GM23248 (cell line): ENCODE measurements around the gene TMX1. TPM values are rescaled to one million over a fixed set of nuclear protein-coding genes. Genes with fewer than 3 reads are reported as not detected.

Source experiments
- DNase-seq: peaks from one replicate; pipeline ENCODE4 v3.0.0-alpha.2; 2015
- H2AFZ ChIP-seq: fragments of 200-600 bp; sonication (generic); 2 replicates; pipeline ENCODE4 v1.6.1; 2016; ENCODE audit warnings: antibody characterized with exemption
- H3F3A ChIP-seq: fragments of 200-600 bp; sonication (generic); 2 replicates; pipeline ENCODE4 v1.6.1; 2016; ENCODE audit warnings: mild to moderate bottlenecking, antibody characterized with exemption, mixed run types; ENCODE audit not compliant: insufficient read depth
- H3K27ac ChIP-seq: fragments of 200-600 bp; sonication (generic); 2 replicates; pipeline ENCODE4 v1.5.1; 2016; ENCODE audit warnings: mild to moderate bottlenecking
- H3K27me3 ChIP-seq: fragments of 200-600 bp; sonication (generic); replicated peaks from 2 replicates; pipeline ENCODE4 v1.6.1; 2016; ENCODE audit warnings: mild to moderate bottlenecking; ENCODE audit not compliant: insufficient read depth
- H3K36me3 ChIP-seq: fragments of 200-600 bp; sonication (generic); 2 replicates; pipeline ENCODE4 v1.6.1; 2016; ENCODE audit warnings: low read depth, mild to moderate bottlenecking
- H3K4me1 ChIP-seq: fragments of 200-600 bp; sonication (generic); 2 replicates; pipeline ENCODE4 v1.6.1; 2016; ENCODE audit warnings: mild to moderate bottlenecking; ENCODE audit not compliant: insufficient read depth
- H3K4me2 ChIP-seq: fragments of 200-600 bp; sonication (generic); one replicate; pipeline ENCODE4 v1.6.1; 2016; ENCODE audit warnings: mild to moderate bottlenecking; ENCODE audit not compliant: unreplicated experiment
- H3K4me3 ChIP-seq: fragments of 200-600 bp; sonication (generic); 2 replicates; pipeline ENCODE4 v1.5.1; 2016; ENCODE audit warnings: mild to moderate bottlenecking
- H3K79me2 ChIP-seq: fragments of 200-600 bp; sonication (generic); 2 replicates; pipeline ENCODE4 v1.6.1; 2016; ENCODE audit warnings: mild to moderate bottlenecking; ENCODE audit not compliant: insufficient read depth
- H3K9ac ChIP-seq: fragments of 200-600 bp; sonication (generic); 2 replicates; pipeline ENCODE4 v1.6.1; 2016; ENCODE audit warnings: mild to moderate bottlenecking
- H3K9me2 ChIP-seq: fragments of 200-600 bp; sonication (generic); 2 replicates; pipeline ENCODE4 v1.6.1; 2016; ENCODE audit warnings: mixed run types, mild to moderate bottlenecking, moderate library complexity; ENCODE audit not compliant: insufficient read depth
- H3K9me3 ChIP-seq: fragments of 200-600 bp; sonication (generic); one replicate; pipeline ENCODE4 v1.6.1; 2017; ENCODE audit warnings: low read depth
- H4K20me1 ChIP-seq: fragments of 200-600 bp; sonication (generic); 2 replicates; pipeline ENCODE4 v1.6.0; 2016; ENCODE audit not compliant: insufficient read depth
- EZH2 ChIP-seq: fragments of 200-600 bp; sonication (generic); IDR thresholded peaks from 2 replicates; pipeline ENCODE4 v1.6.1; 2018; ENCODE audit warnings: antibody characterized with exemption, mild to moderate bottlenecking; ENCODE audit not compliant: insufficient read depth, poor library complexity, severe bottlenecking
- EZH2phosphoT487 ChIP-seq: fragments of 200-600 bp; sonication (generic); IDR thresholded peaks from 2 replicates; pipeline ENCODE4 v1.6.1; 2018; ENCODE audit warnings: antibody characterized with exemption, moderate library complexity, mild to moderate bottlenecking, low read depth; ENCODE audit not compliant: insufficient read depth
- WGBS, 2 experiments: methylation state at CpG; one replicate each; pipeline ENCODE4 v1.1.6; 2015 to 2017; ENCODE audit warnings: low lambda C conversion rate in 2 of 2, low coverage in 1 of 2; ENCODE audit errors: missing lambda C conversion rate in 2 of 2; 5-methylcytosine and 5-hydroxymethylcytosine counted together
- in situ Hi-C: fragments of 300-500 bp; cut with MboI; formaldehyde crosslinking; loops from 2 replicates; pipeline ENCODE4 v1.15.0; 2020
- polyA plus RNA-seq: library from polyadenylated mRNA; unstranded; fragments of >200 nt; fragmentation: Nextera tagmentation; extraction: Ambion mirVana; gene quantifications from 2 replicates; pipeline ENCODE4 v1.2.1, GENCODE V29; 2016
- total RNA-seq: library from RNA; depleted of rRNA; stranded (reverse); fragments of >200 nt; shearing (Covaris generic); gene quantifications from 2 replicates; pipeline ENCODE4 v1.2.3, GENCODE V29; 2014

The TMX1 gene
- total and polyA plus RNA-seq, 2 experiments from 2014 or later, result 54.8 to 67.9 TPM

GRCh38 chr14:51208982-51209381 lies 31.1 kb upstream of the TMX1 start:
- no peaks in the 10 kb centered on the region for H3K9me2 ChIP-seq
- no peak overlapping the region for H2AFZ ChIP-seq
- no peaks in the 10 kb centered on the region for H3K36me3 ChIP-seq
- H3K79me2 ChIP-seq, result no peaks in the 10 kb centered on the region
- H3K4me2 ChIP-seq, result no peak overlapping the region
- no peak overlapping the region for H3K9ac ChIP-seq
- no peak overlapping the region for H3K27ac ChIP-seq
- no peaks in the 10 kb centered on the region for H3F3A ChIP-seq
- H3K27me3 ChIP-seq, result peaks cover 58% of the 10 kb centered on the region
- in situ Hi-C loops, result loop anchor here (10.0 to 25.0 kb wide), 2 partner anchors 254 to 597 kb away; no protein-coding TSS in a partner anchor
- no peak for DNase-seq
- H4K20me1 ChIP-seq, result no peaks in the 10 kb centered on the region
- no peaks in the 10 kb centered on the region for H3K9me3 ChIP-seq
- WGBS, 2 experiments, result 74 to 93% methylated on average over 1 of the region's 1 CpG
- TF ChIP-seq EZH2phosphoT487 (no peak), EZH2 (no peak)
- no peak overlapping the region for H3K4me3 ChIP-seq
- H3K4me1 ChIP-seq, result no peaks in the 10 kb centered on the region

GRCh38 chr14:51209457-51209856 lies 30.6 kb upstream of the TMX1 start:
- H2AFZ ChIP-seq, result no peak overlapping the region
- TF ChIP-seq EZH2phosphoT487, result no peak
- TF ChIP-seq EZH2, result no peak
- in situ Hi-C loops, result loop anchor here (10.0 to 25.0 kb wide), 2 partner anchors 255 to 597 kb away; no protein-coding TSS in a partner anchor
- no peak overlapping the region for H3K9ac ChIP-seq
- no peak overlapping the region for H3K4me3 ChIP-seq
- no peaks in the 10 kb centered on the region for H3K9me2 ChIP-seq
- no peak overlapping the region for H3K4me2 ChIP-seq
- no peaks in the 10 kb centered on the region for H3K4me1 ChIP-seq
- H3K9me3 ChIP-seq, result no peaks in the 10 kb centered on the region
- DNase-seq, result no peak
- H3K79me2 ChIP-seq, result no peaks in the 10 kb centered on the region
- H3F3A ChIP-seq, result no peaks in the 10 kb centered on the region
- H4K20me1 ChIP-seq, result no peaks in the 10 kb centered on the region
- H3K27ac ChIP-seq, result no peak overlapping the region
- 25 to 41% methylated on average over 1 of the region's 1 CpG for WGBS, 2 experiments
- H3K27me3 ChIP-seq, result peaks cover 53% of the 10 kb centered on the region
- H3K36me3 ChIP-seq, result no peaks in the 10 kb centered on the region

- H3K4me2 ChIP-seq, result no peak overlapping the region
- H3K9me3 ChIP-seq, result no peaks in the 10 kb centered on the region
- TF ChIP-seq EZH2 (no peak), EZH2phosphoT487 (no peak)
- 28 to 52% methylated on average over 1 of the region's 1 CpG for WGBS, 2 experiments
- H2AFZ ChIP-seq, result no peak overlapping the region
- no peaks in the 10 kb centered on the region for H3K79me2 ChIP-seq
- in situ Hi-C loops, result loop anchor here (25.0 kb wide), 1 partner anchor 598 kb away; no protein-coding TSS in a partner anchor
- no peak overlapping the region for H3K9ac ChIP-seq
- no peaks in the 10 kb centered on the region for H3K36me3 ChIP-seq
- peaks cover 50% of the 10 kb centered on the region for H3K27me3 ChIP-seq
- H3F3A ChIP-seq, result no peaks in the 10 kb centered on the region
- no peaks in the 10 kb centered on the region for H4K20me1 ChIP-seq
- DNase-seq, result no peak
- no peaks in the 10 kb centered on the region for H3K9me2 ChIP-seq
- no peak overlapping the region for H3K4me3 ChIP-seq
- no peak overlapping the region for H3K27ac ChIP-seq
- no peaks in the 10 kb centered on the region for H3K4me1 ChIP-seq
Measured at GRCh38 chr14:51210594-51210993, 29.5 kb upstream of the TMX1 start.

- in situ Hi-C loops, result loop anchor here (25.0 kb wide), 1 partner anchor 599 kb away; no protein-coding TSS in a partner anchor
- no peaks in the 10 kb centered on the region for H3K9me3 ChIP-seq
- peak; percentile 26 for DNase-seq
Measured at GRCh38 chr14:51211149-51211548, 28.9 kb upstream of the TMX1 start.

GRCh38 chr14:51216602-51217001 lies 23.4 kb upstream of the TMX1 start:
- in situ Hi-C loops, result loop anchor here (25.0 kb wide), 1 partner anchor 604 kb away; no protein-coding TSS in a partner anchor
- H3K27me3 ChIP-seq, result 0 out of 2 replicates have a peak, but pooled peaks cover 7% of the 10 kb centered on the region
- no peaks in the 10 kb centered on the region for H3K9me3 ChIP-seq
- no peak for DNase-seq
- no peak overlapping the region for H3K4me2 ChIP-seq
- H3F3A ChIP-seq, result no peaks in the 10 kb centered on the region
- H3K4me1 ChIP-seq, result no peaks in the 10 kb centered on the region
- H3K9ac ChIP-seq, result no peak overlapping the region
- no peak overlapping the region for H2AFZ ChIP-seq
- H3K79me2 ChIP-seq, result no peaks in the 10 kb centered on the region
- no peaks in the 10 kb centered on the region for H3K36me3 ChIP-seq
- TF ChIP-seq EZH2, result no peak
- no peak overlapping the region for H3K4me3 ChIP-seq
- no peak overlapping the region for H3K27ac ChIP-seq
- H4K20me1 ChIP-seq, result no peaks in the 10 kb centered on the region
- no peaks in the 10 kb centered on the region for H3K9me2 ChIP-seq
- 28 to 41% methylated on average over 1 of the region's 1 CpG for WGBS, 2 experiments

More at GRCh38 chr14:51211149-51211548, 28.9 kb upstream of the TMX1 start:
- no peak for TF ChIP-seq EZH2
- TF ChIP-seq EZH2phosphoT487, result no peak
- no peak overlapping the region for H3K4me3 ChIP-seq
- H3K36me3 ChIP-seq, result no peaks in the 10 kb centered on the region
- H3F3A ChIP-seq, result no peaks in the 10 kb centered on the region
- H2AFZ ChIP-seq, result no peak overlapping the region
- no peak overlapping the region for H3K4me2 ChIP-seq
- peaks cover 46% of the 10 kb centered on the region for H3K27me3 ChIP-seq
- H3K79me2 ChIP-seq, result no peaks in the 10 kb centered on the region
- no peaks in the 10 kb centered on the region for H3K4me1 ChIP-seq
- no peaks in the 10 kb centered on the region for H4K20me1 ChIP-seq
- H3K27ac ChIP-seq, result no peak overlapping the region
- H3K9ac ChIP-seq, result no peak overlapping the region
- H3K9me2 ChIP-seq, result no peaks in the 10 kb centered on the region
